HepG2 (cell line): ENCODE results near the gene ACTR1A. TPM values are rescaled to one million over a fixed set of nuclear protein-coding genes. Genes with fewer than 3 reads are reported as not detected.

Experiments
- ATAC-seq: fragments of 200-7000 bp; cut with Tn5 transposase; 3 replicates; pipeline ENCODE4 v1.9.1; 2020; ENCODE audit warnings: mild to moderate bottlenecking, moderate library complexity
- BruUV-seq: library from RNA; stranded (reverse); fragments of 400-500 nt; replicated peaks from 2 replicates; lab custom pipeline; 2021; lab: Mats Ljungman, UMichigan
- CTCF ChIA-PET: fragments of 300-600 bp; formaldehyde crosslinking; extraction: SDS; loops from one replicate; lab custom pipeline; 2021; ENCODE audit warnings: low total read pairs, inconsistent platforms, low intra/inter-chr PET ratio; lab: Yijun Ruan, JAX
- POLR2A ChIA-PET: fragments of 350-600 bp; sonication (Branson Sonifier 250); formaldehyde crosslinking; loops from one replicate; lab custom pipeline; 2020; ENCODE audit warnings: antibody characterized with exemption, inconsistent platforms; lab: Yijun Ruan, JAX
- DNase-seq: peaks from one replicate; pipeline ENCODE4 v3.0.0-alpha.2; 2015; ENCODE audit warnings: low spot score
- FAIRE-seq: peaks from 3 replicates; lab custom pipeline; 2011; peaks lifted over from hg19 to GRCh38; lab: Jason Lieb, UNC
- H2AFZ ChIP-seq: one replicate; pipeline ENCODE4 v1.6.1; 2011; ENCODE audit warnings: low read length, inconsistent platforms
- H3K27ac ChIP-seq: fragments of 300-600 bp; 3 replicates; pipeline ENCODE4 v1.8.0; 2011; ENCODE audit warnings: mixed run types, mild to moderate bottlenecking, mixed read lengths, low read length, inconsistent platforms; ENCODE audit not compliant: insufficient read depth; ENCODE audit errors: extremely low read length
- H3K27me3 ChIP-seq, 2 experiments: fragments of 200-600 bp in 1 of 2; 2 replicates in 1 of 2; 3 replicates in 1 of 2; pipeline versions ENCODE4 v1.6.0 to v1.8.0; 2011; ENCODE audit warnings: low read length in 2 of 2, mild to moderate bottlenecking in 2 of 2, moderate library complexity in 2 of 2, inconsistent platforms in 1 of 2; ENCODE audit not compliant: insufficient read depth in 2 of 2, control insufficient read depth in 1 of 2
- H3K36me3 ChIP-seq, 2 experiments: fragments of 200-600 bp in 1 of 2; replicated peaks in 1 of 2; 2 replicates in 1 of 2; 3 replicates in 1 of 2; pipeline versions ENCODE4 v1.5.1 to v1.8.0; 2011; ENCODE audit warnings: low read length in 2 of 2, inconsistent platforms in 1 of 2; ENCODE audit not compliant: insufficient read depth in 2 of 2, control insufficient read depth in 1 of 2
- H3K4me1 ChIP-seq: 2 replicates; pipeline ENCODE4 v1.5.1; 2012; ENCODE audit warnings: low read length, inconsistent platforms; ENCODE audit not compliant: insufficient read depth
- H3K4me2 ChIP-seq: 2 replicates; pipeline ENCODE4 v1.6.0; 2011; ENCODE audit warnings: low read depth, low read length, inconsistent platforms
- H3K4me3 ChIP-seq, 3 experiments: fragments of 200-600 bp in 1 of 3; sonication (generic), shearing (Covaris generic) in 1 of 3; replicated peaks in 1 of 3; 2 replicates each; pipeline ENCODE4 v1.5.1; 2011 to 2016; ENCODE audit warnings: low read length in 3 of 3, inconsistent platforms in 2 of 3, low read depth in 2 of 3, mild to moderate bottlenecking in 2 of 3, control low read depth in 1 of 3, mixed read lengths in 1 of 3; ENCODE audit not compliant: insufficient read depth in 1 of 3
- H3K79me2 ChIP-seq: one replicate; pipeline ENCODE4 v1.6.1; 2011; ENCODE audit warnings: low read length, inconsistent platforms; ENCODE audit not compliant: insufficient read depth
- H3K9ac ChIP-seq: 2 replicates; pipeline ENCODE4 v1.6.0; 2011; ENCODE audit warnings: mild to moderate bottlenecking, low read depth, low read length, inconsistent platforms; ENCODE audit not compliant: insufficient read depth
- H3K9me3 ChIP-seq: 2 replicates; pipeline ENCODE4 v1.5.1; 2012; ENCODE audit warnings: mild to moderate bottlenecking, low read length
- H4K20me1 ChIP-seq: 2 replicates; pipeline ENCODE4 v1.6.0; 2011; ENCODE audit warnings: inconsistent platforms, mild to moderate bottlenecking, low read length, moderate library complexity; ENCODE audit not compliant: insufficient read depth
- ASH2L ChIP-seq: fragments of 300-600, 200-600 bp; sonication (generic); IDR thresholded peaks from 2 replicates; pipeline ENCODE4 v1.7.0; 2017; ENCODE audit warnings: low read depth, mild to moderate bottlenecking, moderate library complexity, mixed read lengths, low read length; ENCODE audit not compliant: insufficient read length
- FOXA1 ChIP-seq, 2 experiments: fragments of 450-650 bp in 1 of 2; sonication (generic) in 1 of 2; formaldehyde crosslinking in 1 of 2; IDR thresholded peaks; 2 replicates each; pipeline versions ENCODE4 v1.4.0 to v1.6.1; 2016 to 2020; ENCODE audit warnings: missing genetic modification reagents in 1 of 2
- FOXA3 ChIP-seq: IDR thresholded peaks from 2 replicates; pipeline ENCODE4 v1.6.1; 2016; ENCODE audit warnings: missing genetic modification reagents, missing compliant biosample characterization
- GATAD2A ChIP-seq: IDR thresholded peaks from 2 replicates; pipeline ENCODE4 v1.6.1; 2016
- IRX3 ChIP-seq: sonication (generic); formaldehyde crosslinking; IDR thresholded peaks from 2 replicates; pipeline ENCODE4 v1.8.1; 2023; ENCODE audit warnings: mild to moderate bottlenecking, low read depth, missing genetic modification reagents, borderline replicate concordance
- KDM5A ChIP-seq: fragments of 200-600 bp; sonication (generic); IDR thresholded peaks from 2 replicates; pipeline ENCODE4 v1.7.0; 2018; ENCODE audit warnings: antibody characterized with exemption, mild to moderate bottlenecking, low read length, borderline replicate concordance
- KDM5B ChIP-seq: sonication (generic); formaldehyde crosslinking; IDR thresholded peaks from 2 replicates; pipeline ENCODE4 v1.4.0; 2020; ENCODE audit warnings: missing genetic modification reagents, mild to moderate bottlenecking, borderline replicate concordance
- KMT2B ChIP-seq: IDR thresholded peaks from 2 replicates; pipeline ENCODE4 v1.6.1; 2016; ENCODE audit warnings: missing genetic modification reagents, missing compliant biosample characterization
- MXI1 ChIP-seq: IDR thresholded peaks from 3 replicates; pipeline ENCODE4 v1.6.1; 2012; ENCODE audit warnings: low read depth, low read length, inconsistent platforms, borderline replicate concordance
- NCOR1 ChIP-seq: fragments of 200-600 bp; sonication (generic); IDR thresholded peaks from 2 replicates; pipeline ENCODE4 v1.7.0; 2017; ENCODE audit warnings: antibody characterized with exemption, low read length, borderline replicate concordance
- PHF8 ChIP-seq: sonication (generic); formaldehyde crosslinking; IDR thresholded peaks from 2 replicates; pipeline ENCODE4 v1.5.0; 2020; ENCODE audit warnings: missing genetic modification reagents
- POLR2AphosphoS5 ChIP-seq: IDR thresholded peaks from 2 replicates; pipeline ENCODE4 v1.6.1; 2012; ENCODE audit warnings: low read depth, low read length
- POLR2G ChIP-seq: fragments of 200-400 bp; formaldehyde crosslinking; IDR thresholded peaks from 2 replicates; pipeline ENCODE4 v1.6.1; 2018; ENCODE audit warnings: mild to moderate bottlenecking, low read depth, low read length, moderate library complexity
- U2AF1 ChIP-seq: fragments of 200-400 bp; formaldehyde crosslinking; optimal IDR thresholded peaks from 2 replicates; pipeline ENCODE3; 2017; ENCODE audit warnings: mild to moderate bottlenecking, low read depth, low read length
- YY1 ChIP-seq: IDR thresholded peaks from 2 replicates; pipeline ENCODE4 v1.6.1; 2011; ENCODE audit warnings: low read length, low read depth, moderate library complexity, mild to moderate bottlenecking; ENCODE audit not compliant: insufficient read depth, insufficient replicate concordance
- ZNF605 ChIP-seq: sonication (generic); formaldehyde crosslinking; IDR thresholded peaks from 2 replicates; pipeline ENCODE4 v1.8.0; 2022; ENCODE audit warnings: mild to moderate bottlenecking, missing genetic modification reagents
- ZNF878 ChIP-seq: sonication (generic); formaldehyde crosslinking; IDR thresholded peaks from 2 replicates; pipeline ENCODE4 v1.8.1; 2023; ENCODE audit warnings: mild to moderate bottlenecking, missing genetic modification reagents, moderate library complexity
- WGBS: methylation state at CpG from one replicate; pipeline ENCODE4 v1.1.6; 2017; ENCODE audit warnings: low lambda C conversion rate; 5-methylcytosine and 5-hydroxymethylcytosine counted together
- in situ Hi-C: cut with HindIII; loops from 2 replicates; pipeline ENCODE4 v1.10.0; 2017; ENCODE audit warnings: low pct_unique_long_range_greater_than_20kb; ENCODE audit not compliant: extremely low pct_ligation_motif_present
- intact Hi-C: fragments of 100-400 bp; cut with micrococcal nuclease; formaldehyde crosslinking; loops from one replicate; pipeline ENCODE4 v1.10.0; 2022; ENCODE audit not compliant: unreplicated experiment
- polyA plus RNA-seq, 8 experiments: library from polyadenylated mRNA; depleted of rRNA in 3 of 8; stranded (reverse) in 7 of 8; unstranded in 1 of 8; fragments of >200 nt; fragmentation: Illumina TruSeq in 4 of 8; extraction: Trizol in 4 of 8; gene quantifications; 2 replicates each; pipeline versions ENCODE4 v1.2.1 to v1.2.3, GENCODE V29; 2011 to 2016; ENCODE audit warnings: low read depth in 4 of 8, missing spikeins in 1 of 8, mixed read lengths in 1 of 8; ENCODE audit not compliant: insufficient read depth in 1 of 8
- total RNA-seq, 5 experiments: library from RNA; depleted of rRNA; stranded (reverse); fragments of >200 nt; fragmentation: Illumina TruSeq; extraction: Trizol; gene quantifications; 2 replicates each; pipeline ENCODE4 v1.2.3, GENCODE V29; 2016; ENCODE audit warnings: low read depth in 1 of 5
- TF ChIP-seq, protein P1 (sequence below): sonication (generic); formaldehyde crosslinking; IDR thresholded peaks from 2 replicates; pipeline ENCODE4 v1.5.0; 2020; ENCODE audit warnings: missing genetic modification reagents
- TF ChIP-seq, protein P2 (sequence below): IDR thresholded peaks from 2 replicates; pipeline ENCODE4 v1.6.1; 2012; ENCODE audit warnings: inconsistent platforms
- TF ChIP-seq, protein P3 (sequence below): sonication (generic); IDR thresholded peaks from 2 replicates; pipeline ENCODE4 v1.6.1; 2016; ENCODE audit warnings: low read depth, borderline replicate concordance

Gene ACTR1A
- total and polyA plus RNA-seq, 2 of the 13 experiments (the other 11 are each of a cell fraction or from before 2014, with no cell fraction given), result 59.6 to 62.8 TPM

DNA sequence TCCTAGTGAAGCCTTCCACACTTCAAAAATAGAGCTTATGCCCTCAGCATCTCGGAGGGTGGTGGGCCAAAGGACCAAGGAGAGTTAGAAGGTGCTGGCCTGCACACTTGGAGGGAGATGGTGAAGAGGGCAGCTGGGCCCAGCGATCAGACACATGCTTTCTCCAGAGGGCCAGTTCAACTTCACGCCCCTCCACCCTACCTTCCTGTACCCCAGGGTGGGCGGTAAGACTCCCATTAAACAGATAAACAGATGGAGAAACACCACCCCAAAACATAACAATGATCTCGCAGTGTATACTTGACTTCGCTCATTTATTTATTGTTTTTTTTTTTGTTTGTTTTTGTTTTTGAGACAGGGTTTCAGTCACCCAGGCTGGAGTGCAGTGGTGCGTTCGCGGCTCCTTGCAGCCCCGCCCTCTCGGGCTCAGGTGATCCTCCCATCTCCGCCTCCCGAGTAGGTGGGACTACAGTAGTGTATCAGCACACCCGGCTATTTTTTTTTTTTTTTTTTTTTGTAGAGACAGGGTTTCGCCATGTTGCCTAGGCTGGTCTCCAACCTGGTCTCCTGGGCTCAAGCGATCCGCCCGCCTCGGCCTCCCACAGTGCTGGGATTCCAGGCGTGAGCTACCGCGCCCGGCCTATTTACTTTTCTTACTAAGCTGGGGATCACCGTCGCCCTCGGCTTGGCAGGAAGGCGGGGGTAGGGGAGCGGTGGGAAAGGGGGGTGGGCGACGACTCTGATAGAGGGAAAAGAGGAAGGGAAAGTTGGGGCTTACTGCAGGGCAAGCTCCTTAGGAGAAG, 53.0 kb downstream of the ACTR1A start:
- H3K79me2 ChIP-seq, result peaks cover 7% of the 10 kb centered on the region
- ChIA-PET POLR2A (interaction anchor here (1.3 to 6.2 kb wide), 8 partner anchors 8 to 144 kb away, joined by 3 to 112 read pairs (median 18); partner anchors contain the start of genes CUEDC2 and FBXL15), CTCF (no interaction called here)
- intact Hi-C loops, result loop anchor here (2.0 kb wide), 2 partner anchors 17 to 25 kb away; partner anchors contain the start of gene CUEDC2
- peaks cover 1 to 4% of the 10 kb centered on the region in 2 experiments; a peak in 3 of 5 replicates for H3K36me3 ChIP-seq
- peak; percentile 68 for FAIRE-seq
- no TSS peak for BruUV-seq
- no peaks in the 10 kb centered on the region; a peak in 1 of 5 replicates for H3K27me3 ChIP-seq
- H3K4me1 ChIP-seq, result peaks cover 28% of the 10 kb centered on the region
- no peaks in the 10 kb centered on the region for H4K20me1 ChIP-seq
- H3K9me3 ChIP-seq, result no peaks in the 10 kb centered on the region
- 5% methylated on average over 30 of the region's 30 CpGs for WGBS
- in situ Hi-C loops, result no loop called here
- H2AFZ ChIP-seq, result peak overlapping the region; percentile 64
- peak overlapping the region; percentile 96 for H3K4me2 ChIP-seq
- peak; percentile 76 for DNase-seq
- H3K9ac ChIP-seq, result peak overlapping the region; percentile 88
- H3K4me3 ChIP-seq, result peak overlapping the region; percentile 57 to 96 (median 64)
- ATAC-seq, result peak; percentile 80
- peak overlapping the region; percentile 82 for H3K27ac ChIP-seq
- TF ChIP-seq GATAD2A (CRISPR knock-in tag), result 0 out of 2 replicates have a peak, but pooled peaks have one; percentile 4
- TF ChIP-seq, protein P1, sequence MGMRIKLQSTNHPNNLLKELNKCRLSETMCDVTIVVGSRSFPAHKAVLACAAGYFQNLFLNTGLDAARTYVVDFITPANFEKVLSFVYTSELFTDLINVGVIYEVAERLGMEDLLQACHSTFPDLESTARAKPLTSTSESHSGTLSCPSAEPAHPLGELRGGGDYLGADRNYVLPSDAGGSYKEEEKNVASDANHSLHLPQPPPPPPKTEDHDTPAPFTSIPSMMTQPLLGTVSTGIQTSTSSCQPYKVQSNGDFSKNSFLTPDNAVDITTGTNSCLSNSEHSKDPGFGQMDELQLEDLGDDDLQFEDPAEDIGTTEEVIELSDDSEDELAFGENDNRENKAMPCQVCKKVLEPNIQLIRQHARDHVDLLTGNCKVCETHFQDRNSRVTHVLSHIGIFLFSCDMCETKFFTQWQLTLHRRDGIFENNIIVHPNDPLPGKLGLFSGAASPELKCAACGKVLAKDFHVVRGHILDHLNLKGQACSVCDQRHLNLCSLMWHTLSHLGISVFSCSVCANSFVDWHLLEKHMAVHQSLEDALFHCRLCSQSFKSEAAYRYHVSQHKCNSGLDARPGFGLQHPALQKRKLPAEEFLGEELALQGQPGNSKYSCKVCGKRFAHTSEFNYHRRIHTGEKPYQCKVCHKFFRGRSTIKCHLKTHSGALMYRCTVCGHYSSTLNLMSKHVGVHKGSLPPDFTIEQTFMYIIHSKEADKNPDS (CRISPR knock-in tag), result no peak
- 0 out of 2 replicates have a peak, but pooled peaks have one; percentile 15 for TF ChIP-seq POLR2AphosphoS5
- 0 out of 2 replicates have a peak, but pooled peaks have one; percentile 31 for TF ChIP-seq PHF8 (CRISPR knock-in tag)
- TF ChIP-seq, protein P2, sequence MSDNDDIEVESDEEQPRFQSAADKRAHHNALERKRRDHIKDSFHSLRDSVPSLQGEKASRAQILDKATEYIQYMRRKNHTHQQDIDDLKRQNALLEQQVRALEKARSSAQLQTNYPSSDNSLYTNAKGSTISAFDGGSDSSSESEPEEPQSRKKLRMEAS, result 0 out of 2 replicates have a peak, but pooled peaks have one; percentile 16
- TF ChIP-seq NCOR1, result 0 out of 2 replicates have a peak, but pooled peaks have one; percentile 15
- TF ChIP-seq KDM5B (CRISPR knock-in tag), result peak; percentile 6; the same call in 1 of the 2 replicates
- 0 out of 2 replicates have a peak, but pooled peaks have one; percentile 24 for TF ChIP-seq ZNF878 (CRISPR knock-in tag)
- TF ChIP-seq, protein P3, sequence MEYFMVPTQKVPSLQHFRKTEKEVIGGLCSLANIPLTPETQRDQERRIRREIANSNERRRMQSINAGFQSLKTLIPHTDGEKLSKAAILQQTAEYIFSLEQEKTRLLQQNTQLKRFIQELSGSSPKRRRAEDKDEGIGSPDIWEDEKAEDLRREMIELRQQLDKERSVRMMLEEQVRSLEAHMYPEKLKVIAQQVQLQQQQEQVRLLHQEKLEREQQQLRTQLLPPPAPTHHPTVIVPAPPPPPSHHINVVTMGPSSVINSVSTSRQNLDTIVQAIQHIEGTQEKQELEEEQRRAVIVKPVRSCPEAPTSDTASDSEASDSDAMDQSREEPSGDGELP, result peak; percentile 72; the same call in 1 of the 2 replicates
- 0 out of 2 replicates have a peak, but pooled peaks have one; percentile 29 for TF ChIP-seq ZNF605 (CRISPR knock-in tag)
- TF ChIP-seq POLR2G, result peak; percentile 50; the same call in 1 of the 2 replicates
- 0 out of 2 replicates have a peak, but pooled peaks have one; percentile 30 for TF ChIP-seq KDM5A
- no peak for TF ChIP-seq IRX3 (CRISPR knock-in tag)
- TF ChIP-seq FOXA1 (IDR thresholded peaks at IDR 0.05), result no peak
- TF ChIP-seq FOXA1 (CRISPR knock-in tag; IDR thresholded peaks at IDR 0.05), result 0 out of 2 replicates have a peak, but pooled peaks have one; percentile 23
- TF ChIP-seq YY1, result peak; percentile 29
- TF ChIP-seq FOXA3 (CRISPR knock-in tag), result peak; percentile 22; the same call in 1 of the 2 replicates
- TF ChIP-seq ASH2L, result peak; percentile 0
- 0 out of 2 replicates have a peak, but pooled peaks have one; percentile 8 for TF ChIP-seq KMT2B (CRISPR knock-in tag)
- no peak for TF ChIP-seq U2AF1
- peak; percentile 11; the same call in 1 of the 3 replicates for TF ChIP-seq MXI1
